C4-2B (cell line): ENCODE data around the gene CUEDC2.

Experiments
- CTCF ChIP-seq: fragments of 450-650 bp; conservative IDR thresholded peaks from 2 replicates; pipeline ENCODE4 v1.5.1; 2017; ENCODE audit warnings: mild to moderate bottlenecking
- ZFX ChIP-seq: fragments of 450-650 bp; IDR thresholded peaks from 2 replicates; pipeline ENCODE4 v1.6.1; 2017

DNA sequence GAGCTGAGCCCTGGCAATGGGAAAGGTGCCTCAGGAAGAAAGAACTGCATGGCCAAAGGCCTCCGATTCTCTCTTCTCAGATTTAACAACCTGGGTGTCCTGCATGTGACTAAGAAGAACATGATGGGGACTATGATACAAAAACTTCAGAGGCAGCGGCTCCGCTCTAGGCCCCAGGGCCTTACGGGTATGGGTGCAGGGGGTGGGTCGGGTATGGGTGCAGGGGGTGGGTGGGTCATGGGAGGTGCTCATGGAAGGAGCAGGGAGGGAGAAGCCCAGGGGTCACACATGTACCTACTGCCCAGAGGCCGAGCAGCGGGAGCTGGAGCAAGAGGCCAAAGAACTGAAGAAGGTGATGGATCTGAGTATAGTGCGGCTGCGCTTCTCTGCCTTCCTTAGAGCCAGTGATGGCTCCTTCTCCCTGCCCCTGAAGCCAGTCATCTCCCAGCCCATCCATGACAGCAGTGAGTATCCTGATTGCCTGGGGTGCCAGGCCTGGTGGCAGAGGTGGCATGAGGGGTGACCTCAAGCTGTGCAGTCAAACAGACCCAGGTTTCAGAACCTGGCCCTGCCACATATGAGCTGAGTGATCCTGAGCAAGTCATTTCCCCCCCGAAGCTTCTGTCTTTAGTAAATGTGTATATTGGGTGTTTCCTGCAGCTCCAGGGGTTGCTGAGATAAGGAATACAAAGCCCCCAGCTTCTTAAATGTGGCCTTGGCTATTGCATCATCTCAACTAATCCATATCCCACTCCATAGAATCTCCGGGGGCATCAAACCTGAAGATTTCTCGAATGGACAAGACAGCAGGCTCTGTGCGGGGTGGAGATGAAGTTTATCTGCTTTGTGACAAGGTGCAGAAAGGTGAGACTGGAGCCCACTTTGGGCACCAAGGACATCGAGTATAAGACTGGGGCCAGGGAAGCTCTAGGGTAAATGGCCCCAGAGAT, 34.9 kb downstream of the CUEDC2 start:
- no peak for TF ChIP-seq CTCF
- no peak for TF ChIP-seq ZFX
